Fibroblast of the conjunctiva (primary cell): ENCODE data around the gene MRGPRF.

Source experiments
- DNase-seq: peaks from one replicate; pipeline ENCODE4 v3.0.0-alpha.2; 2010; ENCODE audit warnings: low read depth

MRGPRF gene

GRCh38 chr11:69022260-69022659 is 9.2 kb upstream of the MRGPRF start:
- DNase-seq = no peak

GRCh38 chr11:69018924-69019323 is 5.9 kb upstream of the MRGPRF start:
- no peak for DNase-seq

GRCh38 chr11:69017951-69018350 is 4.9 kb upstream of the MRGPRF start:
- no peak for DNase-seq

GRCh38 chr11:69014898-69015549 is 2.0 kb upstream of the MRGPRF start:
- no peak for DNase-seq

GRCh38 chr11:69014084-69014851 is 1.2 kb upstream of the MRGPRF start:
- DNase-seq = no peak

GRCh38 chr11:69012092-69013008 is 696 bp downstream of the MRGPRF start:
- no peak for DNase-seq

GRCh38 chr11:69011624-69012091 is 1.4 kb downstream of the MRGPRF start:
- no peak for DNase-seq

- peak; percentile 51 for DNase-seq
Observed at GRCh38 chr11:69010964-69011623, 2.0 kb downstream of the MRGPRF start.

GRCh38 chr11:69010361-69010891 is 2.6 kb downstream of the MRGPRF start:
- DNase-seq = no peak

- no peak for DNase-seq
Observed at GRCh38 chr11:69009441-69010211, 3.4 kb downstream of the MRGPRF start.

GRCh38 chr11:69008737-69009440 is 4.2 kb downstream of the MRGPRF start:
- peak; percentile 94 for DNase-seq

GRCh38 chr11:69007975-69008381 is 5.1 kb downstream of the MRGPRF start:
- no peak for DNase-seq

- DNase-seq = no peak
Observed at GRCh38 chr11:69006816-69007215, 6.2 kb downstream of the MRGPRF start.

GRCh38 chr11:69005631-69006368 is 7.2 kb downstream of the MRGPRF start:
- no peak for DNase-seq

GRCh38 chr11:69005183-69005630 is 7.8 kb downstream of the MRGPRF start:
- DNase-seq = no peak

GRCh38 chr11:69004411-69005182 is 8.4 kb downstream of the MRGPRF start:
- DNase-seq = no peak

GRCh38 chr11:69003866-69004367 is 9.1 kb downstream of the MRGPRF start:
- no peak for DNase-seq

GRCh38 chr11:69003301-69003865 is 9.7 kb downstream of the MRGPRF start:
- no peak for DNase-seq
